Stomach smooth muscle (tissue), 2 donors: ENCODE results near the gene NDUFS7.

ENCODE experiments used
- H3K27ac ChIP-seq: one replicate; pipeline ENCODE4 v1.7.0; 2013; ENCODE audit warnings: mild to moderate bottlenecking, low read length, inconsistent platforms
- H3K27me3 ChIP-seq, 2 donors: one replicate each; pipeline ENCODE4 v1.7.0; 2013; ENCODE audit warnings: low read length in 2 of 2; ENCODE audit not compliant: insufficient read depth in 2 of 2, control insufficient read depth in 1 of 2
- H3K36me3 ChIP-seq, 2 donors: one replicate each; pipeline ENCODE4 v1.7.0; 2013; ENCODE audit warnings: low read length in 2 of 2; ENCODE audit not compliant: control insufficient read depth in 2 of 2, insufficient read depth in 2 of 2
- H3K4me1 ChIP-seq: one replicate; pipeline ENCODE4 v1.7.0; 2013; ENCODE audit warnings: low read length; ENCODE audit not compliant: control insufficient read depth, insufficient read depth
- H3K4me3 ChIP-seq, 2 donors: one replicate each; pipeline ENCODE4 v1.7.0; 2013; ENCODE audit warnings: low read length in 2 of 2
- H3K9ac ChIP-seq, 2 donors: one replicate each; pipeline ENCODE4 v1.7.0; 2013; ENCODE audit warnings: low read length in 2 of 2, mild to moderate bottlenecking in 1 of 2
- H3K9me3 ChIP-seq, 2 donors: one replicate each; pipeline ENCODE4 v1.7.0; 2013; ENCODE audit warnings: low read length in 2 of 2; ENCODE audit not compliant: control insufficient read depth in 2 of 2
- donor health status: healthy.
- donor health status: Pancreatic carcinoma.

NDUFS7 gene

DNA sequence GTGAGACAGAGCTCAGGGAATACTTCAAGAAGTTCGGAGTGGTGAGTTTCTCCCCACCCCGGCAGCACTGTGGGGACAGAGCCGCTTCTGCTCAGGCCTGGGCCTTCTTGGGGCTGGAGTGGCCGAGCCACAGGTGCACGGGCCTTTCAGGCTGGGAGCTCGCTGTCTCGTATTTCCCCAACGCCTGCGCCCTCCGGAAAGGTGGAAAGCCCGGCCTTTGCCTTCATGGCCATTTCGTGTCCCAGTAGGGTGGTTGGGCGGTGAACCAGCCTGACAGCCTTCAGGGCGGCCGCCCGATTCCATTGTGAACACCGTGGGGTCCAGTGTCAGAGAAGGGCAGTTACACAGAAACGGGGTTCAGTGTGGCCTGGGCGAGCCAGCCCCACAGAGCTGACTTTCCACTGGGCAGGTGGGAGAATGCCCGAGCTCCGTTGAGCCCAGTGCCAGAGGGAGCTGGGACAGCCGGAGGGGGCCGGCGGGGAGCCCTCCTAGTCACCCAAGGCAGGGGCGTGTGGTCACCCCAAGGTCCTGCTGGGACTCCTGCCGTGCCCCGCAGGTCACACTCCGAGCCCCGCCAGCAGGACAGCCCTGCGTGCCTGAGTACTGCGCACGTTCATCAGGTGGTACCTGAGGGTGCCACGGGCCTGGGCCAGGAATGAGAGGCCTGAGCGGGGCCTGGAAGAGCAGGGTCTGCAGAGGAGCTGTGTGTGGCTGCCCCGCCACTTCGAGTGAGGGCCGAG, 37.7 kb downstream of the NDUFS7 start:
- Histone ChIP-seq H3K27me3 (no peaks in the 10 kb centered on the region), H3K9ac (no peak overlapping the region), H3K9me3 (no peaks in the 10 kb centered on the region), H3K36me3 (peaks cover 49 to 52% of the 10 kb centered on the region in 2 donors), H3K4me1 (peaks cover 15% of the 10 kb centered on the region), H3K27ac (no peak overlapping the region), H3K4me3 (no peak overlapping the region)

DNA sequence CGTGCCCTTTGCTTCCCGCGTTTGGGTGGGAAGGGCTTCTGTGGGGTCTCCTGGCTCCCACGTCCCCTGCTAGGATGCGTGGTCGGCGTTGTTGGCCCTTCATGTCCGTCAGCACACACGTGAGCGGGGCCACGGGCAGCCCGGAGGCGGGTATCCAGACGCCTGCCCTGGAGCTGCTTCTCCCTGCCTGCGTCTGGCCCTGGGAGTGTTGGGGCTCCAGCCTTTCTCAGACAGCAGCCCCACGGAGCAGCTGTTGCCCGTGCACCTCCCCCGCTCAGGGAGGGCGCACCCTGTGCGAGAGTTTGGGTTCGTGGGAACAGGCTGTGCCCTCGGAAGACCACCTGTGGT, 38.2 kb downstream of the NDUFS7 start:
- Histone ChIP-seq H3K4me1 (peaks cover 10% of the 10 kb centered on the region), H3K4me3 (no peak overlapping the region), H3K27me3 (no peaks in the 10 kb centered on the region), H3K27ac (no peak overlapping the region), H3K36me3 (peaks cover 49 to 57% of the 10 kb centered on the region in 2 donors), H3K9ac (no peak overlapping the region), H3K9me3 (no peaks in the 10 kb centered on the region)

DNA sequence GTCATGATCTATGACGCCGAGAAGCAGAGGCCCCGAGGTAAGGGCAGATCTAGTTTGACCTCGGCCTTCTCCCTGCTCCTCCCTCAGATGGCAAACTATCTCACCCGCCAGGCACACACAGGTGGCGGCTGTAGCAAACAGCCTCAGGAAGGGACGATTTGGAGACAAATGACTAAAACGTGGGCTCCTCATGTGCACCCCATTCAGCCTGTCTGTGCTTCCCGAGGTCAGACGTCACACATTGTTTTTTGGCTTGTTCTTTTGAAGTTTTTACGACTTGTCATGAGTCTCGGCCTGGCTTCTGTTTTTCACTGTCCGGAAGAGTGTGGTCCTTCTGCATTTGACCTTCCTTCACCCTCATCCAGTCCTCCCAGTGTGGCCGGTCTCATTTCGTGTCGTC, 38.7 kb downstream of the NDUFS7 start:
- Histone ChIP-seq H3K36me3 (peaks cover 53 to 58% of the 10 kb centered on the region in 2 donors), H3K4me3 (no peak overlapping the region), H3K9ac (no peak overlapping the region), H3K4me1 (peaks cover 5% of the 10 kb centered on the region), H3K27me3 (no peaks in the 10 kb centered on the region), H3K9me3 (no peaks in the 10 kb centered on the region), H3K27ac (no peak overlapping the region)

DNA sequence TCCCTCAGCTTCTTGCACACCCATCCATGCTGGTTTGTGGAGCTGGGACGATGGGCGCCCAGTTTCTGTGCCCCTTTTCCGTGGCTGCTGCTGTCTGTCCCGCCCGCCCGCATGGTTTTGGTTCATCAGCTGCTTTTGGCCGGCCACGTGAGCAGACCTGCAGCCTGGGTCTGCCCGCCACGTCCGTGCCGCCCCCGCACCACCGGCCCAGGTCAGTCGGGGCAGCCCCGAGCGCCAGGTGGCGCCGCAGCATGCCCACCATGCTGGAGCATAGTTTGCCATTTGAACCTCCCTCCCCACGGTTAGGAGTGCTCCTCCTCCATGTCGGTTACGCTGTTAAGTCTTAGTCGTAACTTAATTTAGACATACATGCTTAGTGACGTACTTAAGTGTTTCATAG, 39.2 kb downstream of the NDUFS7 start:
- H3K9ac ChIP-seq: no peak overlapping the region
- peaks cover 56% of the 10 kb centered on the region in 2 donors for H3K36me3 ChIP-seq
- no peaks in the 10 kb centered on the region for H3K4me1 ChIP-seq
- H3K9me3 ChIP-seq: no peaks in the 10 kb centered on the region
- H3K4me3 ChIP-seq: no peak overlapping the region
- H3K27me3 ChIP-seq: no peaks in the 10 kb centered on the region
- no peak overlapping the region for H3K27ac ChIP-seq

GRCh38 chr19:1423436-1424191, 39.9 kb downstream of the NDUFS7 start:
- Histone ChIP-seq H3K9me3 (no peaks in the 10 kb centered on the region), H3K36me3 (peaks cover 56 to 59% of the 10 kb centered on the region in 2 donors), H3K27me3 (no peaks in the 10 kb centered on the region), H3K4me1 (no peaks in the 10 kb centered on the region), H3K4me3 (no peak overlapping the region), H3K27ac (no peak overlapping the region), H3K9ac (no peak overlapping the region)

DNA sequence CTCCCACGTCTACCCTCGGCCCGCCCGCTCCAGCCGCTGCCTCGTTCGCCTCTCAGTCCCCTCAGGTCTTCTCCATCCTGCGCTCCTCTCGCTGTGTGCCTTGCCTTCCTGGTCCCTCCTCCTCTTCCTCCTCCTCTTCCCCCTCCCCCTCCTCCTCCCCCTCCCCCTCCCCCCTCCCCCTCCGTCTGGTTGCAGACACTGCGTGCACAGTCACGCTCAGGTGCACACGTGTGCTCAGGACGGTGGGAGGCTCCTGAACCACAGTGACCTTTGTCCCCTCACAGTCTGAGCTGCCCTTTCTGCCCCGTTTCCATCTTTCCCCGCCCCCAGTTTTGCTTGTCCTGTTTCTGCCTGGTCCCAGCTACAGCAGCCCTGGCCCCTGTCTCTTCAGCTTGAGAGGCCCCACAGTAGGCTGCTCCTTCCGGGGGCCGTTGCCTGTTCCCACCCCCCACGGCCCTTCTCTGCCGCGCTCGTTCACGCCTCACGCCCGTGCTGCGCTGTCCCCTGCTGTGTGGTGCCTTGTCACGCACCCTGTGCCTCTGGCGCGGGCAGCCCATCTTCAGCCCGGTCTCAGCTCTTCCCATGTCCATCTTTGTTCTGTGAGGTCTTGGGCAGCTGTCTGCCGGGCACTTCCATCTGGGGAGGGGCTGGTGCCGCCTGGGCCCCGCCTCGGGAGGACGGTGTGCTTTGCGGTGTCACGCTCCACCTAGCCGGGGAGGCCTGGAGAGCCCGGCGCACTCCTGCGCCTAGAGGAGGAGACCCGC, 40.7 kb downstream of the NDUFS7 start:
- no peak overlapping the region for H3K9ac ChIP-seq
- no peak overlapping the region for H3K27ac ChIP-seq
- no peaks in the 10 kb centered on the region for H3K4me1 ChIP-seq
- no peaks in the 10 kb centered on the region for H3K27me3 ChIP-seq
- no peak overlapping the region for H3K4me3 ChIP-seq
- H3K36me3 ChIP-seq: peaks cover 50 to 58% of the 10 kb centered on the region in 2 donors
- H3K9me3 ChIP-seq: no peaks in the 10 kb centered on the region

DNA sequence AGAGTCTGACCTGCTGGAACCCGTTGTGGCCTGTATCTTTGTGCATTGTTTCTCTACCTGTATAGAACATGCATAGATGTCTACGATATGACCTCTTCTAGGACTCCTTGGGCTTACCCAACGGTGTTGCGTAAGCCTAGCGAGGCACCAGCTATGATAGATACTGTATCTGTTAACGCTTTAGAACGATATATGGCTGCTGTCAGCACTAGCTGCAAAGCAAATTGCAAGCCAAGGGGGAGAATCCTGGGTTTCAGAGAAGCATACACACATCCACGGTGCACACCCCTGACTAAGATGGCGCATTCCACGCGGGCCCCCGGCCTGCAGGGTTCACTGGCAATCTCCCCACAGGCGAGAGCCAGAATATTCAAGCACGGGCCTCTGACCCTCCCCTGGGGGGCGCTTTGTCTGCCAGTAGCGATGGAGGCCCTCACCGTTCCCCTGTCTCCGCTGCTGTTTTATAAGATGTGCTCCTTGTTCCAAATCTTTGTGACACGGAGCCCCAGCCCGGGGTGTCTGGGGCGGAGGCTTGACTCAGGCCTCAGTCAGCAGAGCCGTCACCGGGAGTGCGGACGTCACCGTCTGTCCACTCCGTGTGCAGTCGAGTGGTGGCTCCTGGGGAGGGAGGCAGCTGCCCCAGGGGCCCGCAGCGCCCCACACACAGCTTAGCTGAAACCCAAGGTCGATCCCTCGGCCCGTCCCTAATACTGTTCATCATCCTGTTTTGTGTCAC, 41.6 kb downstream of the NDUFS7 start:
- peaks cover 46 to 57% of the 10 kb centered on the region in 2 donors for H3K36me3 ChIP-seq
- H3K4me1 ChIP-seq: no peaks in the 10 kb centered on the region
- H3K27me3 ChIP-seq: no peaks in the 10 kb centered on the region
- no peak overlapping the region for H3K27ac ChIP-seq
- no peak overlapping the region for H3K9ac ChIP-seq
- H3K9me3 ChIP-seq: no peaks in the 10 kb centered on the region
- H3K4me3 ChIP-seq: no peak overlapping the region

DNA sequence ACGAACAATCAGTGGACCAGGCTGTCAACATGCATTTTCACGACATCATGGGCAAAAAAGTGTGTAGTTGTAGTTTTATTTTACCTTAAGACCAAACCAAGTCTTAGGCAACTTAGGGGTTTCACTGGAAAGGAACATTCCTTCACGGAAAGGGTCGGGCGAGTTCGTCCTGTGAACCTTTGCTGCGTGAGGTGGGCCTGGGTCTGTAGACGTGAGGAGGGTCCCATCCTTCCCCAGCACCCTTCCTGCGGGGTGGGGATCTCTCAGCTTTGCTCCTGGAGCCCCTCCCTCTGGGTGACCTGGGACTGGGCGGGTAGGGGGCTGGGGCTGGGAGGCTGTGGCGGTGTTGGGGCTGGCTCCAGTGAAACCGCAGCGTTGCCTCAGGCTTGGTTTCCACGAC, 42.2 kb downstream of the NDUFS7 start:
- no peaks in the 10 kb centered on the region for H3K27me3 ChIP-seq
- no peak overlapping the region for H3K27ac ChIP-seq
- H3K9me3 ChIP-seq: no peaks in the 10 kb centered on the region
- H3K36me3 ChIP-seq: peaks cover 42 to 53% of the 10 kb centered on the region in 2 donors
- H3K4me1 ChIP-seq: no peaks in the 10 kb centered on the region
- no peak overlapping the region for H3K4me3 ChIP-seq
- no peak overlapping the region for H3K9ac ChIP-seq

DNA sequence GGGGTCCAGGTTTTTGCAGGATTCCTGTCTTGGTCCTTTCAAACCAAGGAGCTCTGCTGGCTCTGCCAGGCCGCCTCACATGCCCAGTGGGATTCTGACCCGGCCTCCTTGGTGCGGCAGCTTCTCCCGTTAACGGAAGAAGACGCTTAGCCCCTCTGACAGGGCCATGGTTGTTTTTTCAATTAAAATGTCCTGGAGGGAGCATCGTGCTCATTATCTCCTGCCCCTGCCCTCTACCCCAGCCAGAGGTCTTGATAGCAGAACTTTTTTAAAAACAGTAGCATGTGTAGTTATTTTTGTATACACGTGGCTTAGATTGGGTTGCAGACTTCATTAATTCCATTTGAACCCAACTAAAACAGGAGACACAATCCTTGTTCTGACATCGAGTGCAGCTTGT, 43.0 kb downstream of the NDUFS7 start:
- Histone ChIP-seq H3K27ac (no peak overlapping the region), H3K4me1 (no peaks in the 10 kb centered on the region), H3K4me3 (no peak overlapping the region), H3K36me3 (peaks cover 43 to 49% of the 10 kb centered on the region in 2 donors), H3K9me3 (no peaks in the 10 kb centered on the region), H3K27me3 (no peaks in the 10 kb centered on the region), H3K9ac (no peak overlapping the region)

DNA sequence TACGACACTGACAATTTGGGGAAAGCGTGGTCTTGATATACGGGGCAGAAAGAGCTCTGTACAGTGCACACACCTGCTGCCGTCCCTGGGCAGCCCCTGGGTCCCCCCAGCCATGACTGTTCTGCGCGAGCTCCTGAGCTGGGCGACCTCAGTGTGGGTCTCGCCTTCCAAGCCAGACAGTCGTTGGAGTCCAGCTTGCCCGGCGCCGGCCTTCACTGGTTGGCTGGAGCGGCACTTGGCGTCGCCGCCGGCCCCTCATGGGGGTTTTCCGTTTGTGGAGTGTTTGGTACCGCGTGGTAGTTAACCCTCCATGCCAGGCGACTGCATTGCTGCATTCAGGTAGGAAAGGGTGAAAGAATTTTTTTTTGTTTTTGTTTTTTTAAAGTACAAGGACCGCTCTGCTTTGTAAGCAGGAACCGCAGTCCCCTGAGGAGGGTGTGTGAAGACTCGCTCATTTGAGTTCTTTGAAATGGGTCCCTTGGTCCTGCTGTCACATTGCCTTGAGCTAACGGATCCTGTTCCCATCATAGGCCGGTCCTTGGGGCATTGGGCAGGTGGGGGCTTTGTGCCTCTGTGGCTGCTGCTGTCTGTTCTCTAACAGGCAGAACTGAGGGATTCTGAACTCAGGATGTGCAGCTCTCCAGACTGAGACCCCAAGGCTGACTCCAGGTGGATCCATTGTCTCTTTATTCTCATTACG, 43.7 kb downstream of the NDUFS7 start:
- Histone ChIP-seq H3K36me3 (peaks cover 43 to 46% of the 10 kb centered on the region in 2 donors), H3K4me1 (no peaks in the 10 kb centered on the region), H3K4me3 (no peak overlapping the region), H3K9me3 (no peaks in the 10 kb centered on the region), H3K27ac (no peak overlapping the region), H3K27me3 (no peaks in the 10 kb centered on the region), H3K9ac (no peak overlapping the region)
